GM21526 (cell line): ENCODE results near the gene GNPAT.
"Not testable (repeated sequence)": the region's sequence is repeated elsewhere in the genome, so short reads cannot be mapped to it uniquely, and the experiment has no call there.

ENCODE experiments used
- ATAC-seq: cut with Tn5 transposase; IDR thresholded peaks from one replicate; pipeline ENCODE4 v1.9.1; 2021; ENCODE audit warnings: moderate library complexity; ENCODE audit not compliant: unreplicated experiment, low FRiP score

GNPAT gene

DNA sequence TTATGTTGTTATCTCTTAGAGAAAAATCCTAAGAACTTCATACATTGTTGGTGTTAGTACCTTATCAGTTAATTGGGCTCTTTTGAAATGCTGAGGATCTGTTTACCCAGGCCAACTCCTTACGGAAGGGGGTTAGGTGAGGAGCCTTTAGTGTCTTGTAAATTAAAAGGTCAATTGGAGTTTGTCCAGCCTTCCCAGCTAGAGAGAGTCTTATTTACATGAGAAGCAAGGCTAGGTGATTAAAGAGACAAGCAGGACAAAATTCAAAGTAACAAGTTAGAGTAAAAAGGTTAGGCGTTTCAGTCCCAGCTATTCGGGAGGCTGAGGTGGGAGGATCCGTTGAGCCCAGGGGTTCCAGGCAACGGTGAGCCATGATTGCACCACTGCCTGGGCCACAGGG, 28.7 kb upstream of the GNPAT start:
- not testable (repeated sequence) for ATAC-seq

DNA sequence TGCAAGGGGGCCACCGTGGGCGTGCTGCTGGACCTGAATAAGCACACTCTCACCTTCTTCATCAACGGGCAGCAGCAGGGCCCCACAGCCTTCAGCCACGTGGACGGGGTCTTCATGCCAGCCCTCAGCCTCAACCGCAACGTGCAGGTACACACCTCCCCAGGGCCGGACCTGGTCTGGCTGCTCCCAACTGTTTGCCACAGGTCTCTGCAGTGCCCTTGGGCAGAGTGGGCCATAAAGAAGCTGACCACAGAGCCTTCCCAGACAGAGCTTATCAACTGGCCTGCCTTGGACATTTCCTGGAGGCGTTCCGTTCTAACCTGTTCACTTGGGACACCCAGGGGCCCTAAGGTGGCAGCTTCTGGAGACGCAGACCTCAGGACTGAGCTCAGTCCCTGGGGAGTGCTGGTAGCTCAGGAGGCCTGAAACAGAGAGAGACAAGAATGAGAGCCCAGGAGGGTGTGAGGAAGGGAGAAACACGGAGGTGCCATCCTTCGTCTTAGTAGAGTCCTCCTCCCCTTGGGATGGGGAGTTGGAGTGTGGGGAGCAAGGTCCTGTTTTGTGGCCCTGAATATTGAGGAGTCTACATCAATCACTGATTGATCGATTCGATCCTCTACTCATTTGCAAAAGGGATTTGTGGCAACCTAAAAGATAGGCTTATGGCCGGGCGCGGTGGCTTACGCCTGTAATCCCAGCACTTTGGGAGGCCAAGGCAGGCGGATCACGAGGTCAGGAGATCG, 27.0 kb upstream of the GNPAT start:
- no peak for ATAC-seq

DNA sequence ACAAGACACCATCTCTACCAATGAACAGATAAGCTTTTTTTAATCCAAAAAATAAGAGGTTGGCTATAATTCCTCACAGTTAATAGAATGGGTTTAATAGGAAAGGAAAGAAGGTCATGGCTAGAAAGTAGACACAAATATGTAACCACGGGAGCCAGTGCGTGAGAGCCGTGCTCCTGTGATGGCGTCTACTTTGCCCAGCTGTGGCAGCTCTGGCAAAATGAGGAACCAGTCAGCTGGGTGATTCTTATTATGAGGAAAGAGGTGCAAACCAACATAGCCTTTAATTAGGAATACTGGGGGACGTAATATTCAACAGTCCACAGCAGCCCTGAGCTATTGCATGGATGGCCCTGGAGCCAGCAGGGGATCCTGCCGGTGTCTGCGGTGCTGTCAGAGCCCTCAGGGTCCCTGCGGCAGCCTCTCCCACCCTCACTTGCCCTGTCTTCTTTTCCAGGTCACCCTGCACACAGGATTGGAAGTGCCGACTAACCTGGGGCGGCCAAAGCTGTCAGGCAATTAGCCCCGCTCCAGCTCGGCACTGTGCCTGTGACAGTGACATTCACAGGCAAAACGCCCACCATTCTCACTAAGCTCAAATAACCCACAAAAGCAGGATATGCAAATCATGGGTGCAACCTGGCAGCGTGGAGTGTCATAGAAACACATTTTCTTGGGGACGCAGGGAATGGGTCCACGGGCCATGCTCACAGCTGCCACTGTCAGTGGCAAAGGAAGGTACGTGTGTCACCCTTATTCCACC, 25.9 kb upstream of the GNPAT start:
- peak; percentile 30 for ATAC-seq

DNA sequence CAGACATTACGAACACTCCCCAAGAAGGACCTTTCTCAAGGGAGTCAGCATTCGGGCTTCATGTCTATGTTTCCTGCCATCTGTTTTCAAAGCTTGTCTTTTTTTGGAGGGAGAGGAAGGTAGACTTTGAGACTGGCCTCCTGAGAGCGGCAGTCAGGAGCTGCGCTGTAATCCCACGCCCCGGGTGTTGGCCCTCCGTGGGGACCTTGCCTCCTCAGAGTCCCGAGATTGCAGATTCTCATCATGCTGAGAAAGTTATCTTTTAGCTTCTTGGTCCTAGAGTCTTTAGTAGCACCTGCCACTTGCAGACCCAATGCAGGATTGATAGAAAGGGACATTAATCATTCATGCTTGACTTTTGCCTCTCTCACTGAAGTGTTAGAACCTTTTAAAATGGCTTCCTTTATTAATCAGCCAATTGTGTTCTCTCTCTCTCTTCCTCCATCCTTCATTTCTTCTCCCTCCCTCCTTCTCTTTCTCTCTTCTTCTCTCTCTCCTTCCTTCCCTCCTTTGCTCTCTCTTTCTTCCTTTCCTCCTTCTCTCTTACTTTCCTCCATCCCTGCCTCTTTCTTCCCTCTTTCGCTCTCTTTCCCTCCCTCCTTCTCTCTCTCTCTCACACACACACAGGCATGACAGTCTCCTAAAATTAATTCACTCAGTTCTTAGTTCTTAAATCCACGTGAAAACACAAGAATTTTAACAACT, 25.2 kb upstream of the GNPAT start:
- peak; percentile 20 for ATAC-seq

DNA sequence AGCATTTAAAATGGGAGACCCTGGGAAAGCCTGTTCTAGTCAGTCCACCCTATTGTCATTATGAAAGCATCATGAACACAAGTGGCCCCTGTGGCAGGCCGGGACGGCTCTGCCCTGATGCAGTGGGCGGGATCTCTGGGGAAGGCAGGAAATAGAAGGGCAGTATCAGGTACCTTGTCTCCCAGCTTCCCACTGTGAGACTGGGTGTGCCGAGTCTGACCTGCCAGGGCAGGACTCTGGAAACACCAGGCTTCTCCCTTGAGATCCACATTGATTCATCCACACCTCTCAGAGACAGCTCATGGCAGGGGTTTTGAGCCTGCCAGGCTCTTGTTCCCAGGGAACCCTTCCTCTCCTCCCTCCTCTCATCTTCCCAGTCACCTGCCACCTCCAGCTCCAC, 24.5 kb upstream of the GNPAT start:
- no peak for ATAC-seq

DNA sequence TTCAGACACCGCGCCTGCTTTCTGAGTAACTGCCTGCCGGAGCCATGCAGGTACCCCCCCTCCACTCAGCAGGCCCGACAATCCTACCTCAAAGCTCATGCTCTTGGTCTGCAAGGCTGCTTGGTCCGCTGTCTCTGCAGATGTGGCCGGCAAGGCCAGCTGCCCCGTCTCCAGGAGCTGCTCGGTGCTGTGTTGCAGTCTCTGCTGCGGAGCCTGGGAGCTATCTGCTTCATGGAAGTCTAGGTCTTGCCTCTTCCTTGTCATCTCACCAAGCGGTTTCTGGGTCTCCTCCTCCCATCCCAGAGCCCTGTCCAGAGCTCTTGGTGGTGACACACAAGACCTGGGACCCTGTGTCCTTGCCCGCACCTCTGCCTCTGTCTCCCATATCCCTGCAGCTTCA, 24.0 kb upstream of the GNPAT start:
- ATAC-seq, result no peak

DNA sequence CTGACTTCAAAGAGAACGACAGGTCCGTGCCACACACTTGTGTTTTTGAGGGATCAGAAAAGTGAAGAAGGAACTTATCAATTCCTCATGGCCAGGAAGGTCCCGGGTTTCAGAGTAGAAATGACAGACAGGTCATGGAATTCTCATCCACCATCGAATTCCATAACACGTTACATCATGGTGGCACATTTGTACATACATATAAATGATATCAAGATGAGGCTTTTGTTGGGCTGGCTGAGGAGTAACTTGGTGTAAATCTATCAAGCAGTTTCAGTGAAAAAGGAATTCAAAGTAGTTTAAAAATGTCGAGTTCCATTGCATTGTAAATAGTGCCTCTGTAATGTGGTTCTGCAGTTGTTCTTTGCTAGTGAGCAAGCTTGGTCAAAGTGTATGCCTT, 22.9 kb upstream of the GNPAT start:
- ATAC-seq, result no peak

DNA sequence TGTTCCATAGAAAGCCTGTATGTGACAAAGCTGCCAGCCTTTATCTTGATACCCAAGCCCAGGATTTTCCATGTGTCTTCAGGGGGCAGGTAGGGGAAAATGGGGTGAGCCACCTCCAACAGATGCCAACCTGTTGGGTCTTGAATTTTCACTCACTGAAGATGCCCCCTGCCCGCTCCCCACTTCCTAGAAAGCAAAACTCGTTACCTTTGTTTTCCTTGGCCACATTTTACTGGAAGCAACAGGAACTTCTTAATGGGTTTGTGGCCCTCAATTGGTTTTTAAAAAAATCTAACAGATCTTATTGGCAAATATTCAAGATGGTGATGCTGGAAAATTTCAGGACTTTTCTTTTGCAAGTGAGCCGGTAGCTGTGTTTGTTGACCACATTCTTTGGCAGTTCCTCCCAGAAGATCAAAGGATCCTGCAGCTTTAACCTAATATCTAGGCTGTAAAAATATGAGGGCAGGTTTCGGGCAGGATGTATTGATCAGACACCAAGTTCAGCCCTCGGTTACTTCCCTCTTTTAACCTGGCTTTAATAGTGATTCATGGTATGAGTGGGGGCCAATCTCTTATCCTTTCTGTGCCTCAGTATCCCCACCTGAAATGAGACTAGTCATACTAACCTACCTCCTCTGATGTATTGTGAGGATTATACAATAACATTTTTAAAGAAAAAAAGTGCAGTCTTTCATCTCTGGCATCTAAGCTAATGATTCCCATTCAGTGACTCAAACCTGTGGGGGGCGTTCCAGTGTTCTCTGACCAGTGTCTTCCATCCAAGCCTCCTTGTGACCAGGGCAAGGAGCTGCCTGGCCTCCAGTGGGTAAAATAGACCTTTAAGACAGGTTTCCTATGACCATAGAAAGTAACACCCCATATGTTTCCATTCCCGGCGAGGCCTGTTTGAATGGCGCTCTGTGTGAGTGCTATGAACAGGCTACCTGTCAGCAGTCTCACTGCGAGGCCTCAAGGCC, 21.3 kb upstream of the GNPAT start:
- no peak for ATAC-seq

DNA sequence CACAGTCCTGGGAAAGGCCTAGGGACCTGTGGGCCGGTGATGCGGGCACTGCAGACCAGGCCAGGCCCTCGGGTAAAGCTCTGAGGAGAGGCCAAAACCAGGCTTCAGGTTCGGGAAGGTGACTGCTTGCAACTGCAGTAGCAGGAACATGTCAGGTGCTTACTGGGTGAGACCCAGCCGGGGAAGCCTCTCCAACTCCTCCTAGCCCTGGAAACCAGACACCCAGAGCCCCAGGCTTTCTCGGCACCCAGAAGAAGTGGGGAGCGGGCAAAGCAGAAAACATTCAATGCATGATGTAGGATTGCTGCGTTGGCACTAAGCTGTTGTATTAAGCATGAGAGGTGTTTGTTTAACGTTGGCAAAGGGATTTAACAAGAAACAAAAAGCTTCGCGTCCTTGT, 20.2 kb upstream of the GNPAT start:
- ATAC-seq, result no peak

DNA sequence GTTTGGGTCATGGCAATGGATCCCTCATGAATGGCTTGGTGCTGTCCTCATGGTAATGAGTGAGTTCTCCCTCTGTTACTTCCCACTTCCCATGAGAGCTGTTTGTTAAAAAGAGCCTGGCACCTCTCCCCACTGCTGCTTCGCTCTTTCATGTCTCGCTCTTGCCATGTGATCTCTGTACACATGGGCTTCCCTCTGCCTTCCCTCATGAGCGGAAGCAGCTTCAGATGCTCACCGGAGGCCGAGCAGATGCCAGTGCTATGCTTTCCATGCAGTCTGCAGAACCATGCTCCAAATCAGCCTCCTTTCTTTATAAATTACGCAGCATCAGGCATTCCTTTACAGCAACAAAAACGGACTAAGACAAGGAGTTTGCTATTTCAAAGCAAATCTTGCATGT, 14.9 kb upstream of the GNPAT start:
- ATAC-seq, result no peak

DNA sequence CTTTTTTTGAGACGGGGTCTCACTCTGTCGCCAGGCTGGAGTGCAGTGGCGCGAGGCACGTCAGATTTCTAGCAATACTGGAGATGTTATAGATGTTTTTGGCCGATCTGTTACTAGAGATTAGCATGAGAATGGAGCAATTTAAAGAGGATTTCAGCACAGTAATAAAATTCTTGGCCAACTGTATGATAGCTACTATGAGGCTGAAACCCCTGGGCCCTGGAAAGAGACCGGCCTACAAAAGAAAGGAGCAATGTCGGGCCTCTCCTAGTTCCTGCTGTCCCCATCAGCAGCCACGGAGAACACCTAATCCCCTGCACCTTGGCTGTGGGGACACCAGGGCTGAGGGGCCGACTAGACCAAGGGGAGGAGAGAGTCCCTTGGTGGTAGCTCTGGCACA, 9.5 kb upstream of the GNPAT start:
- no peak for ATAC-seq

DNA sequence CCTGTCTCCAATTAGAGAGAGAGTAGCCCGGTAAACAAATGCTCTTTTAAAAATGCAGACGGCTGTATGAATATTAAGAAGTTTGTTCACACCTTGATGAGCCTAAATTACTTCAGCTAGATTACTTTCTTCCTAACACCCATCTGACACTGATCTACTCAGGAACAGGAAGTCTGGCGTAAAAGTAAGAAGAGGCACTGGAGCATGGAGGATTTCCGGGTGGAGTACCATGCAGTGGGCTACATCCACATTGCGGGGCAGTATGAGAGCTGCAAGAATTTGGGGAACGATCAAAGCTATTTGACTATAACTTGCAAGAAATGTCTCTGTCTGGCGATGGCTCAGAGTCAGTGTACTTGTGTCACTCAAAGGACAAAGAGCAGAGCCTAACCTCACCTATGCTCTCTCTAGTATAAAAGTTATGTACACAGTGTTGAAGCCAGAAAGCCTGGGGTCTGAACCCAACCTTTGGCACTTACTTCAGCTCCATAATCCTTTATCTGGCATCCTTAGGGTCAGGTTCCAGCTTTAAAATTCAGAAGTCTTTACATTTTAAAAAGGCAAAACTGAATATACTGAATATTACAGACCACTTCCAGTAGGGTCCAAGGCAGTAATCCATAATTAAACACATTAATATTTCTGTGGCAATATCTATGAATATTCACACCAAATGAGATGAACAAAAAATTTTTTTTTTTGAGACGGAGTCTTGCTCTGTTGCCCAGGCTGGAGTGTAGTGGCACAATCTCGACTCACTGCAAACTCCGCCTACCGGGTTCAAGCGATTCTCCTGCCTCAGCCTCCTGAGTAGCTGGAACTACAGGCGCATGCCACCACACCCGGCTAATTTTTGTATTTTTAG, 7.9 kb upstream of the GNPAT start:
- no peak for ATAC-seq

DNA sequence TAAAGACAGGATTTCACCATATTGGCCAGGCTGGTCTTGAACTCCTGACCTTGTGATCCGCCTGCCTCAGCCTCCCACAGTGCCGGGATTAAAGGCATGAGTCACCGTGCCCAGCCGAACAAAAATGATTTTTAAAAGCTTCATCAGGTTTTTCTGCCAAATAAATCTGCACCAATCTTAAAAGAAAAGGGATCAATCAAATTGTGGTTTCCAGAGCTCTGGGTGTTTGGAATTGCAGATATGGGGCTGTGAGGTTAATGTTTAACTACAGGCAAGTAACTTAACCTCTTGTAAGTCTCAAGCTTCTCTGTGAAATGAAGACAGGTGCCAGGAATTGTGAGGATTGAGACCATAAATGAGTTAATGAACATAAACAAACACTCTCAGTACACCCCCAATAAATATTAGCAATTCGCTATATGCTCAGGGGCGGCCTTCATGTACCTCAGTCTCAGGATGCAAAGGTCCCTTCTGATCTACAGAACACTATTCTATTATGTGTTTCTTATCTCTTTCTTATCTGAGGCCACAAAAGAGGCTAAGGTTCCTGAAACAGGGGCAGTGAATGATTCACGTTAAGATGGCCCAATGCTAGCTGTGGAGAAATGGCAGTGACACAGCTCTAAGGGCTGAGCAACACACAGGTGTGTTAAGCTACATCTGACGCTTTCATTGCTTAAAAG, 7.1 kb upstream of the GNPAT start:
- ATAC-seq, result no peak

DNA sequence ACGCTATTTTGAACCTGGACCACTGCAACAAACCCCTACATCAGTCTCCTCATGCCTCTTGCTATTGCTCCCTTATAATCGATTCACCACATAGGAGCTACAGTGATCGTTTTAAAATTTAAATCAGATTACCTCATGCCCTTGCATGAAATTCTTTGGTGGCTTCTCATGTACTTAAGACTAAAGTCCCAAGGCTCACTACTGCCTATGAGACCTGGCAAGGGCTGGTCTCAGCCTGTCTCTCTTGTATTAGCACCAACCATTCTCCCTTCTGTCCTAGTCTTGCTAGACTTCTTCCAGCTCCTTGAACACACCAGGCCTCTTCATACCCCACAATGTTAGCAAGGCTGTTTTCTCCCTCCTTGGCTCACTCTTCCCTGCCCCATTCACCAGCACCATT, 6.5 kb upstream of the GNPAT start:
- no peak for ATAC-seq

DNA sequence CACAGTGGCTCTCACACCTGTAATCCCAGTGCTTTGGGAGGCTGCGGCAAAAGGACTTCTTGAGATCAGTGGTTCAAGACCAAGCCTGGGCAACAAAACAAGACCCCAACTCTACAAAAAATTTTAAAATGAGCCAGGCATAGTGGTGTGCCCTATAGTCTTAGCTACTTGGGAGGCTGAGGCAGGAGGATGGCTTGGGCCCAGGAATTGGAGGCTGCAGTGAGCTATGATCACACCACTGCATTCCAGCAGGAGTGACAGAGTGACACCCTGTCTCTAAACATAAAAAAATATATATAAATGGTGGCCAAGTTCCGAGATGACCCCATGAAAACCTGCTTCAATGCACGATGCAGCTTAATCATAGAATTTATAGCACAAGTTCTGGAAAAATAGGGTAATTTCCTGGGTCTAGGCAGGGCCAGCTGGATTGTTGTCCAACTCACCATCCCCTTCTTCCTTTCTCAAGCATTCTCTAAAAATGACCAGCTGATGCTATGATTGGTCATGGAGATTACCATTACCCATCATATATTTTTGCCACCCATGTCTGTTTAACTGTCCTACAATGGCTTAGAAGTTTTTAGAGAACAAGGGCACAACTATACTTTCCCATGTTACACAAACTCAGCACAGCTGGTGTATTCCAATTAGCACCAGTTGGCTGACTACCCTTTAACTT, 5.3 kb upstream of the GNPAT start:
- no peak for ATAC-seq

DNA sequence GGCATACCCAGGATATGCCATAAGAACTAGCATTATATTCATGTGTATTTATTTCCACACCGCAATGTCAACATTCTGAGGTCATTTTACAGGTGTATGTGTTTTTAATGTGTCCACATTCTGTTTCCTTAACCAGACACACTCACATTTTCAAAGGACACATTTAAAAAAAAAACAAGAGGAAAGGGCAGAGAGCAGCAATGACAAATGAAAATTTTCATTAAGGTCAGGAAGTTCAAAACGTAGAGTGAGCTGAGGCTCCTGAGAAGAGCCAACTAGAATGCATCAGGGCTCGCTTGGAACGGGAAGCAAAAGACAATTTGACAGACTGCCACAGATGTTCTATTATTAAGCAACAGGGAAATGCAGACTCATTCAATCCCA, 4.8 kb upstream of the GNPAT start:
- ATAC-seq, result no peak

DNA sequence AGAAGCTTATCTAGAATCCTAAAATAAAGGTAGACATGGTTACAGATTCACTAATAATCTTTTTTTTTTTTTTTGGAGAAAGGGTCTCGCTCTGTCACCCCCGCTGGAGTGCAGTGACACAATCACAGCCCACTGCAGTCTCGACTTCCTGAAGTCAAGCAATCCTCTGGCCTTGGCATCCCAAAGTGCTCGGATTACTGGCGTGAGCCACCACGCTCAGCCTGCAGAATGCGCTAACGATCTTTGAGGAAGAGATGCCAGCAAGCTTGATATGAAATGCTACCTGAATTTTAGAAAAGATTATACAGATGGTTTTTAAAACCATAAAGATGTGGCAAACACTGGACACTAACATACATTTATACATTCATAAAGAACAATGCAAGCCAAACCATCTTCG, 4.1 kb upstream of the GNPAT start:
- no peak for ATAC-seq

DNA sequence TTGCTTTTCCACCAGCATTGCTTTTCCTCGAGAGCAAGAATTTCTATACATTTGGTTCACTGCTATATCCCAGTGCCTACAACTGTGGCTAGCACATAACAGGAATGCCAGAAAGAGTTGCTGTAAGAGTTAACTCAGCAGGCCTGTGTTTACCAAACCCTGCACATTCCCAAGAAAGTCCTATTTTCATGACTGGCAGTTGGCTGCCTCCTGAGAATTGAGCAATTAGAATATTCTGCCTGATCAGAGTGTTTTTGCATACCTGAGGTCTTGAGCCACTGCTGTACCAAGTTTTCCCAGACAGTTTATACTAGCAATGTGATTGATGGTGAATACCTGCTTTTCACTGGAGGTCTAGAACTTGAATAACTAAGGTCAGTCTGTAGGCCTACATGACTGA, 2.7 kb upstream of the GNPAT start:
- no peak for ATAC-seq

DNA sequence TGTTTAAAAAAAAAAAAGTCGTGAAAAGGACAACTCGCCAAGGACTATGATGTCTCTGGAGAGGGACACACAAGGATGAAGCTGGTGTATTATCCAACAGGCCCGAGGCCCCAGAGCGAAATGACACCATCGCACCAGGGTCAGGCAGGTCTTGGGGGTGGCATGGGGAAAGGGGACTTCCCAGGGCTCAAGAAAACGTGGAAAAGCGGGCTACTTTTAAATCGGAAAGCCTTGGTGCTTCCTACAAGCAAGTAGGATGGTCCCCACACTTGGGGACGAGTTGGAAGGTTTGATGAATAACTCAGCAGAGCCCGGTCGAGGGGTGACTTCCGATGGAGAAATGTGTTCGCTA, 505 bp upstream of the GNPAT start:
- ATAC-seq, result peak; percentile 5
